ENCODE results near the gene CTTNBP2NL. TPM values are rescaled to one million over a fixed set of nuclear protein-coding genes. Genes with fewer than 3 reads are reported as not detected.
"Not testable (repeated sequence)": the region's sequence is repeated elsewhere in the genome, so short reads cannot be mapped to it uniquely, and the experiment has no call there.

CTTNBP2NL gene
- total RNA-seq, 2 donors from 2014 or later, result 32.5 to 66.5 TPM

DNA sequence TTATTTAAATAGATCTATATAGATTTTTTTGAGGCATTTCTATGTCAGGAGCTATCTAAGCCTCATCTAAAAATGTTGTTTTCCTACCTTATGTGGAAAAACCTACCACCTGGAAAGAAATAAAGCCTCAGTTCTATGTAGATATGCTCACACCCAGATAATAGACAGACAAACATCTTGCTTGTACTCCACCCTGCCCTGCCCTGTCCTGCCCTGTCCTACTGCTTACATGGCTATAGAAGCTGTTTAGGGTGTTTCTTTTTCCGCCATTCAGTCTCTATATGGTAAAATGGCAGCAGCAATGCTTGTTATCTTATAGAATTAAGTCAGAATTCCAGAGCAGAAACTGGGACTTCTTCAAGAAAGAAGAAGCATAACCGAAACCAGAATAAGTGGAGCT, 13.4 kb downstream of the CTTNBP2NL start:
- Histone ChIP-seq H3K36me3 (peaks cover 8% of the 10 kb centered on the region), H3K9me3 (no peaks in the 10 kb centered on the region), H3K27me3 (replicated peaks; ENCODE audit: insufficient read depth) (no peaks in the 10 kb centered on the region), H3K4me1 (ENCODE audit: control insufficient read depth in 1 of 2, low read depth in 2 of 2) (peaks cover 13 to 18% of the 10 kb centered on the region in 2 donors), H3K27ac (no peak overlapping the region), H3K4me3 (no peak overlapping the region)
- TF ChIP-seq CTCF (IDR thresholded peaks at IDR 0.05), result no peak
- no peak for ATAC-seq (ENCODE audit: insufficient number of reproducible peaks, low FRiP score, low read depth)
- no peak for DNase-seq (ENCODE audit: low spot score)

DNA sequence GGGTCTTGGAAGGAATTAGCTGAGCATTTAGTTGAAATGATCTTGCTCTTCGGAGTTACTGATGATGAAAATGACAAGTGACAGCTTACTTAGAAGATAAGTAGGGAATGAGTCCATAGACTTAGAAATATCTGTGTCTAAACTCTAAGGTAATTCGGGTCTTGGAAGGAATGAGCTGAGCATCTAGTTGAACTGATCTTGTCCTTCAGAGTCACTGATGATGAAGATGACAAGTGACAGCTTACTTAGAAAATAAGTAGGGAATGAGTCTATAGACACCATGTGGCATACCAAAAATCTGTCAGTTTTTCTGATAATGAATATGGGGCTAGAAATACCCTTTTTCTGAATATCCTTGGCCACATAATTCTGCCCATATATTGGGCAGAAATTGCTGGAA, 14.7 kb downstream of the CTTNBP2NL start:
- Histone ChIP-seq H3K36me3 (peaks cover 15% of the 10 kb centered on the region), H3K9me3 (no peaks in the 10 kb centered on the region), H3K4me3 (no peak overlapping the region), H3K27me3 (replicated peaks; ENCODE audit: insufficient read depth) (no peaks in the 10 kb centered on the region), H3K4me1 (ENCODE audit: control insufficient read depth in 1 of 2, low read depth in 2 of 2) (peaks cover 10 to 13% of the 10 kb centered on the region in 2 donors), H3K27ac (no peak overlapping the region)
- DNase-seq (ENCODE audit: low spot score), result no peak
- ATAC-seq (ENCODE audit: insufficient number of reproducible peaks, low FRiP score, low read depth), result no peak
- TF ChIP-seq CTCF (IDR thresholded peaks at IDR 0.05), result no peak

DNA sequence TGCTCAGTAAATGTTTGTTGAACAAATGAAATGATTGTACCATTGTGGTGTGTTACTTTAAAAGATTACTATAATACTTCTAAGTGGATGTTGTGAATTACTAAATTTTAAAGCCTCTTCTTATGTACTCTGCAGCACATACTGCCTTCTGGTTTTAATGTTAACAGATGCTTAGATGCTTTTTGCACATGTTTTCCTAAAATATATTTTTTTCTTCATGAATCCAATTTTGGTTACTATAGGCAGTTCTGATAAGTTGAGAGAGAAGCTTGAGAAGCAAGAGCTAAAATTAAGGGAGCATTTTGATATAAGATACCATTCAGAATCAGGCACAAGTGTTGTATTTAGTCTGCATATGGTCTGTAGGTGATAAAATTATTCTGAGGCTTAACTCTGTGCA, 21.3 kb downstream of the CTTNBP2NL start:
- ATAC-seq (ENCODE audit: insufficient number of reproducible peaks, low FRiP score, low read depth) (no peak), DNase-seq (ENCODE audit: low spot score) (no peak)
- H3K27ac ChIP-seq, result no peak overlapping the region
- no peaks in the 10 kb centered on the region for H3K27me3 ChIP-seq (replicated peaks; ENCODE audit: insufficient read depth)
- no peak for TF ChIP-seq CTCF (IDR thresholded peaks at IDR 0.05)
- H3K4me3 ChIP-seq, result no peak overlapping the region
- no peaks in the 10 kb centered on the region for H3K9me3 ChIP-seq
- peaks cover 31% of the 10 kb centered on the region for H3K36me3 ChIP-seq
- H3K4me1 ChIP-seq (ENCODE audit: control insufficient read depth in 1 of 2, low read depth in 2 of 2), result no peaks in the 10 kb centered on the region

- H3K27ac ChIP-seq, result no peak overlapping the region
- ATAC-seq (ENCODE audit: insufficient number of reproducible peaks, low FRiP score, low read depth) (no peak), DNase-seq (ENCODE audit: low spot score) (no peak)
- H3K9me3 ChIP-seq, result no peaks in the 10 kb centered on the region
- no peaks in the 10 kb centered on the region for H3K4me1 ChIP-seq (ENCODE audit: control insufficient read depth in 1 of 2, low read depth in 2 of 2)
- TF ChIP-seq CTCF (IDR thresholded peaks at IDR 0.05), result no peak
- no peak overlapping the region for H3K4me3 ChIP-seq
- H3K27me3 ChIP-seq (replicated peaks; ENCODE audit: insufficient read depth), result no peaks in the 10 kb centered on the region
- H3K36me3 ChIP-seq, result peaks cover 29% of the 10 kb centered on the region
These were observed 22.3 kb downstream of the CTTNBP2NL start for GRCh38 chr1:112418099-112418892.

- ATAC-seq (ENCODE audit: insufficient number of reproducible peaks, low FRiP score, low read depth), result no peak
- peaks cover 0 to 2% of the 10 kb centered on the region in 2 donors for H3K4me1 ChIP-seq (ENCODE audit: control insufficient read depth in 1 of 2, low read depth in 2 of 2)
- H3K4me3 ChIP-seq, result no peak overlapping the region
- no peak for DNase-seq (ENCODE audit: low spot score)
- no peaks in the 10 kb centered on the region for H3K9me3 ChIP-seq
- H3K27me3 ChIP-seq (replicated peaks; ENCODE audit: insufficient read depth), result no peaks in the 10 kb centered on the region
- no peaks in the 10 kb centered on the region for H3K36me3 ChIP-seq
- no peak overlapping the region for H3K27ac ChIP-seq
- TF ChIP-seq CTCF (IDR thresholded peaks at IDR 0.05), result no peak
These were observed 27.2 kb downstream of the CTTNBP2NL start for GRCh38 chr1:112423207-112423606.

DNA sequence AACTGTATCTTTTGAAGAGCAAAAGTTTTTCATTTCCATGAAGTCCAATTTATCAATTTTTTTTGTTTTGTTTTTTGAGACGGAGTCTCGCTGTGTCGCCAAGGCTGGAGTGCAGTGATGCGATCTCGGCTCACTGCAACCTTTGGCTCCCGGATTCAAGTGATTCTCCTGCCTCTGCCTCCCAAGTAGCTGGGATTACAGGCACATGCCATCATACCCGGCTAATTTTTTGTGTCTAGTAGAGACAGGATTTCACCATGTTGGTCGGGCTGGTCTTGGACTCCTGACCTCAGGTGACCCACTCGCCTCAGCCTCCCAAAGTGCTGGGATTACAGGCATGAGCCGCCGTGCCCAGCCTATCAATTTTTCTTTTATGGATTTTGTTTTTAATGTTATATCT, 27.7 kb downstream of the CTTNBP2NL start:
- H3K4me3 ChIP-seq, result not testable (repeated sequence)

More for the DNA sequence above, 27.7 kb downstream of the CTTNBP2NL start:
- H3K9me3 ChIP-seq; H3K27ac ChIP-seq; DNase-seq (ENCODE audit: low spot score); H3K36me3 ChIP-seq; ATAC-seq (ENCODE audit: insufficient number of reproducible peaks, low FRiP score, low read depth); H3K4me1 ChIP-seq (ENCODE audit: control insufficient read depth in 1 of 2, low read depth in 2 of 2); H3K27me3 ChIP-seq (replicated peaks; ENCODE audit: insufficient read depth): not testable (repeated sequence)

Measured in thoracic aorta (tissue), 2 donors.